Lower leg skin (tissue), 4 donors: ENCODE data around the gene ANKRD33B. TPM values are rescaled to one million over a fixed set of nuclear protein-coding genes. Genes with fewer than 3 reads are reported as not detected.

ENCODE experiments used
- DNase-seq, 2 donors: peaks; one replicate each; pipeline ENCODE4 v3.0.0-alpha.2; 2019; ENCODE audit warnings: low spot score in 2 of 2
- H3K4me3 ChIP-seq: fragments of 200-600 bp; sonication (generic); 2 replicates; pipeline ENCODE4 v1.5.1; 2017; ENCODE audit warnings: mild to moderate bottlenecking, low read depth; ENCODE audit not compliant: poor library complexity, severe bottlenecking
- POLR2A ChIP-seq, 2 donors: fragments of 450-650 bp; IDR thresholded peaks; one replicate each; pipeline ENCODE4 v1.6.1; 2016 to 2017; ENCODE audit warnings: antibody characterized with exemption in 2 of 2, mild to moderate bottlenecking in 1 of 2, moderate library complexity in 1 of 2
- WGBS, 2 donors: methylation state at CpG; one replicate each; pipeline ENCODE4 v1.1.5; 2018; 5-methylcytosine and 5-hydroxymethylcytosine counted together
- intact Hi-C: fragments of 100-400 bp; cut with DNase I; formaldehyde crosslinking; loops from one replicate; pipeline ENCODE4 v1.15.0; 2023; ENCODE audit warnings: low total_unique reads
- total RNA-seq, 4 donors: library from RNA; depleted of rRNA; stranded (reverse); fragments of >200 nt; gene quantifications; one replicate each; pipeline ENCODE4 v1.1.0, GENCODE V29; 2016
- TF ChIP-seq, protein P1 (sequence below), 3 donors: fragments of 450-650 bp; IDR thresholded peaks; one replicate each; pipeline ENCODE4 v1.5.1; 2016; ENCODE audit warnings: antibody characterized with exemption in 3 of 3, mild to moderate bottlenecking in 3 of 3, moderate library complexity in 2 of 3

ANKRD33B gene
- total RNA-seq, 4 donors from 2014 or later: 12.6 to 35.4 (median 17.6) TPM

GRCh38 chr5:10619649-10620048, 55.8 kb downstream of the ANKRD33B start:
- 92 to 94% methylated on average over 10 of the region's 10 CpGs for WGBS, 2 donors
- intact Hi-C loops: no loop called here

DNA sequence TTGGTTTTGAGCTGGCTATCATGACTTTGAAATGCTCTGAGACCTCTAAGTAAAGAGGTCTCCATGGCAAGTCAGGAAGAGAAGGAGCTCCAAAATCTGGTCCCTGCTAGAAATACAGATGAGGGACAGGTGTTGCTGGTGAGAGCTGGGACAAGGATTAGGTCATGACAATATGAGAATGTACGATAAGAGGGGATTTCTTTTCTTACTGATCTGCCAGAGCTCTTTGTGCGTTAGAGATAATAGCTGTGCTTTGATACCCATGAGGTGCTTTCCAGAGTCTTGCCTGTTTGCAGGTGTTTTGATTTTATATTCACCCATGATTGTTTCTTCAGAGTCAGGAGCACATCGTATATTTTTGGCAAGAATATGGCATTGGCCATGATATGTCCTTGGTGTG, 56.5 kb downstream of the ANKRD33B start:
- no peak for DNase-seq
- whole genome bisulfite sequencing, 2 donors: 70% methylated on average over 3 of the region's 3 CpGs
- no peak for TF ChIP-seq POLR2A (IDR thresholded peaks at IDR 0.05)
- TF ChIP-seq, protein P1, sequence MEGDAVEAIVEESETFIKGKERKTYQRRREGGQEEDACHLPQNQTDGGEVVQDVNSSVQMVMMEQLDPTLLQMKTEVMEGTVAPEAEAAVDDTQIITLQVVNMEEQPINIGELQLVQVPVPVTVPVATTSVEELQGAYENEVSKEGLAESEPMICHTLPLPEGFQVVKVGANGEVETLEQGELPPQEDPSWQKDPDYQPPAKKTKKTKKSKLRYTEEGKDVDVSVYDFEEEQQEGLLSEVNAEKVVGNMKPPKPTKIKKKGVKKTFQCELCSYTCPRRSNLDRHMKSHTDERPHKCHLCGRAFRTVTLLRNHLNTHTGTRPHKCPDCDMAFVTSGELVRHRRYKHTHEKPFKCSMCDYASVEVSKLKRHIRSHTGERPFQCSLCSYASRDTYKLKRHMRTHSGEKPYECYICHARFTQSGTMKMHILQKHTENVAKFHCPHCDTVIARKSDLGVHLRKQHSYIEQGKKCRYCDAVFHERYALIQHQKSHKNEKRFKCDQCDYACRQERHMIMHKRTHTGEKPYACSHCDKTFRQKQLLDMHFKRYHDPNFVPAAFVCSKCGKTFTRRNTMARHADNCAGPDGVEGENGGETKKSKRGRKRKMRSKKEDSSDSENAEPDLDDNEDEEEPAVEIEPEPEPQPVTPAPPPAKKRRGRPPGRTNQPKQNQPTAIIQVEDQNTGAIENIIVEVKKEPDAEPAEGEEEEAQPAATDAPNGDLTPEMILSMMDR (IDR thresholded peaks at IDR 0.05): no peak
- intact Hi-C loops: no loop called here
- H3K4me3 ChIP-seq: no peak overlapping the region

More at GRCh38 chr5:10619649-10620048, 55.8 kb downstream of the ANKRD33B start:
- H3K4me3 ChIP-seq: no peak overlapping the region
- TF ChIP-seq, protein P1 (IDR thresholded peaks at IDR 0.05): no peak
- TF ChIP-seq POLR2A (IDR thresholded peaks at IDR 0.05): no peak
- DNase-seq: peak in 1 of 2 donors; percentile 70

- 59 to 100% methylated on average over 1 of the region's 1 CpG for WGBS, 2 donors
- intact Hi-C loops: no loop called here
- no peak overlapping the region for H3K4me3 ChIP-seq
- no peak for DNase-seq
- TF ChIP-seq, protein P1 (IDR thresholded peaks at IDR 0.05): no peak
- no peak for TF ChIP-seq POLR2A (IDR thresholded peaks at IDR 0.05)
Measured at GRCh38 chr5:10621832-10622231, 58.0 kb downstream of the ANKRD33B start.

DNA sequence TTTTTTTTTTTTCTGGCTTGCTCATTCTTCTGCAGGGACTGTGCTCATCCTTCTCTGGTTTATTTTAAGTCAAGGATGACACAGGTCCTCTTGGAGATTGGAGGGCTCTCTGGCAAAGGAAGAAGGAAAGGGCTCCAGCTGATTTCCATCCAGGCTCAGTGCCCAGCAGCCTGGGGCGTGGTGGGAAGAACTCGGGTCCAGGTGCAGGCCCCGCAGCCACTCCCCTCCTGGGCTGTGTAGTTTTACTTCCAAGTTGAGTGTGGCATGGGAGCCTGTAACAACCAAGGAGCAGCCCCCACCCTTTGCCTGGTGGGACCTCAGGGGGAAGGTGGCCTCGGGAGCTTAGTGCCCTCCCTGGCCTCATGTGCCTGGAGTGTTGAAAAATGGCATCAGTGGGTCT, 58.9 kb downstream of the ANKRD33B start:
- TF ChIP-seq, protein P1 (IDR thresholded peaks at IDR 0.05): no peak
- TF ChIP-seq POLR2A (IDR thresholded peaks at IDR 0.05): no peak
- intact Hi-C loops: no loop called here
- WGBS, 2 donors: 39 to 43% methylated on average over 3 to 4 of the region's 4 CpGs
- H3K4me3 ChIP-seq: no peak overlapping the region
- peak in 1 of 2 donors; percentile 75 for DNase-seq

GRCh38 chr5:10623305-10623910, 59.5 kb downstream of the ANKRD33B start:
- WGBS, 2 donors: 87 to 93% methylated on average over 10 of the region's 10 CpGs
- TF ChIP-seq, protein P1 (IDR thresholded peaks at IDR 0.05): no peak
- TF ChIP-seq POLR2A (IDR thresholded peaks at IDR 0.05): no peak
- intact Hi-C loops: no loop called here
- H3K4me3 ChIP-seq: no peak overlapping the region
- peak in 1 of 2 donors; percentile 71 for DNase-seq

DNA sequence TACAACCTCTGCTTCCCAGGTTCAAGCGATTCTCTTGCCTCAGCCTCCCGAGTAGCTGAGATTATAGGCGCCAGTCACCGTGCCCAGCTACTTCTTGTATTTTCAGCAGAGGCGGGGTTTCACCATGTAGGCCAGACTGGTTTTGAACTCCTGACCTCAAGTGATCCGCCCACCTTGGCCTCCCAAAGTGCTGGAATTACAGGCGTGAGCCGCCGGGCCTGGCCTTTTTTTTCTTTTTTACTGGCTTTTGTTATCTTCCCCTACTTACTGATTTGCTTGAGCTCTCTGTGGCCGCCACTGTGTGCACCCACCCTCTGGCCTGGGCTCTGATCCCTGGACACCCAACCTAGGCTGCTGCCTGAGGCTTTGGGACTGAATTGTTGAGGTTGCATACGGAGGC, 60.3 kb downstream of the ANKRD33B start:
- H3K4me3 ChIP-seq: no peak overlapping the region
- no peak for TF ChIP-seq POLR2A (IDR thresholded peaks at IDR 0.05)
- TF ChIP-seq, protein P1 (IDR thresholded peaks at IDR 0.05): no peak
- intact Hi-C loops: no loop called here
- DNase-seq: no peak
- 87 to 88% methylated on average over 11 of the region's 11 CpGs for WGBS, 2 donors
